Erythroblast (primary cell): ENCODE measurements around the gene SYNM.

Source experiments
- GATA1 ChIP-seq: IDR thresholded peaks from 2 replicates; pipeline ENCODE4 v1.6.1; 2011; ENCODE audit warnings: low read depth, mild to moderate bottlenecking, control low read depth, low read length, moderate library complexity
- POLR2A ChIP-seq: IDR thresholded peaks from 2 replicates; pipeline ENCODE4 v1.6.1; 2011; ENCODE audit warnings: mild to moderate bottlenecking, low read length

DNA sequence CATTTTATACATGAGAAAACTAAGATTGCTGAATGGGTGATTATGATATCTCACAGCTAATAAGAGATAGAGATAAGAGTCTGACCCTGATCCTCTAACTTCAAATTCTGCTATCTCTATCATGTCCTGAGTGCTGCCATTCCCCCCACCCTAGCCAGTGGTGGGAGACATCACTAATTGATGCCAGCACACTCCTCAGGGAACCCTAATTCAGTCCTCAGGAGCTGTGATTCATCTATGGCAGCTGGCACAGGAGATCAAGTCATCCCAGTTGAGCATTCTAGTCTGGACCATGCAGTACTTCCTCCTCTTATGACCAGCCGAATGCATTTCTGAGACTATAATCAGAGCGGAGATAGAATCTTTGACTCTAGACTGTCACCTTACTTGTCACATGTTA is 71.9 kb downstream of the SYNM start:
- TF ChIP-seq POLR2A: no peak
- no peak for TF ChIP-seq GATA1
